ENCODE results near the gene F2R. TPM values are rescaled to one million over a fixed set of nuclear protein-coding genes. Genes with fewer than 3 reads are reported as not detected.

F2R gene
- total and polyA plus RNA-seq, 2 of the 8 experiments (the other 6 are each of a cell fraction or from before 2014, with no cell fraction given): 23.8 to 29.1 TPM

- Histone ChIP-seq H3K23ac (ENCODE audit: insufficient read length) (no peak overlapping the region), H3K4ac (replicated peaks; ENCODE audit: insufficient read length, low read depth, low read length) (no peak overlapping the region), H2AK5ac (ENCODE audit: low read depth, low read length) (no peak overlapping the region), H3K4me2 (ENCODE audit: insufficient read depth in 1 of 2, low read depth in 2 of 2, low read length in 2 of 2) (no peak overlapping the region), H2BK15ac (ENCODE audit: low read length) (no peak overlapping the region), H3K14ac (ENCODE audit: insufficient read length) (no peak overlapping the region), H4K8ac (ENCODE audit: extremely low read depth, insufficient read depth, low read length) (no peak overlapping the region), H3K18ac (ENCODE audit: extremely low read depth, low read length) (no peak overlapping the region), H4K5ac (ENCODE audit: insufficient read length, low read depth, low read length) (no peak overlapping the region), H3K36me3 (ENCODE audit: control insufficient read depth in 2 of 4, insufficient read depth in 4 of 4, low read length in 3 of 4) (peaks cover 0 to 10% (median 1%) of the 10 kb centered on the region in 4 experiments; a peak in 2 of 8 replicates), H3K27ac (ENCODE audit: low read depth, low read length) (no peak overlapping the region), H4K20me1 (replicated peaks in 1 of 2; ENCODE audit: control insufficient read depth in 1 of 2, insufficient read depth in 2 of 2, low read length in 2 of 2) (no peaks in the 10 kb centered on the region), H4K91ac (replicated peaks; ENCODE audit: insufficient read length, low read length) (no peak overlapping the region), H2BK120ac (replicated peaks; ENCODE audit: low read depth, low read length) (no peak overlapping the region), H2AFZ (ENCODE audit: low read length) (no peak overlapping the region), H2BK5ac (ENCODE audit: low read depth, low read length) (no peak overlapping the region), H3K79me2 (ENCODE audit: control insufficient read depth in 1 of 2, insufficient read depth in 2 of 2, low read length in 2 of 2) (no peaks in the 10 kb centered on the region), H3K56ac (replicated peaks; ENCODE audit: insufficient read length, low read depth, low read length) (no peak overlapping the region), H3K4me1 (replicated peaks in 1 of 4; ENCODE audit: control insufficient read depth in 3 of 4, insufficient read depth in 4 of 4, low read length in 3 of 4) (no peaks in the 10 kb centered on the region), H3K79me1 (ENCODE audit: low read depth, low read length) (no peaks in the 10 kb centered on the region), H3K9ac (replicated peaks in 1 of 4; ENCODE audit: extremely low read depth in 1 of 4, low read depth in 3 of 4, low read length in 3 of 4) (no peak overlapping the region), H2BK12ac (ENCODE audit: low read depth, low read length) (no peak overlapping the region), H3K9me3 (ENCODE audit: insufficient read depth in 2 of 2, low read depth in 1 of 2, low read length in 1 of 2) (no peaks in the 10 kb centered on the region), H2BK20ac (ENCODE audit: low read length) (no peak overlapping the region), H3K27me3 (replicated peaks in 1 of 4; ENCODE audit: control insufficient read depth in 3 of 4, extremely low read depth in 1 of 4, insufficient read depth in 3 of 4, low read length in 3 of 4) (no peaks in the 10 kb centered on the region), H3K23me2 (ENCODE audit: low read depth, low read length) (no peaks in the 10 kb centered on the region), H3K4me3 (ENCODE audit: extremely low read depth in 1 of 4, insufficient read depth in 2 of 4, low read depth in 3 of 4, low read length in 4 of 4) (no peak overlapping the region)
- POLR2A ChIA-PET (ENCODE audit: partially characterized antibody): interaction anchor here (0.9 kb wide), 1 partner anchor 13 kb away, joined by 3 read pairs; no protein-coding TSS in a partner anchor
- DNase-seq (ENCODE audit: low read depth in 1 of 2, low spot score in 2 of 2) (no peak), FAIRE-seq (no peak)
- WGBS, 2 experiments (ENCODE audit: extremely low coverage in 1 of 2, insufficient coverage in 1 of 2, insufficient read length in 1 of 2, insufficient replicate concordance in 2 of 2, low coverage in 1 of 2, low lambda C conversion rate in 2 of 2, missing lambda C conversion rate in 1 of 2): 95% methylated on average over 6 of the region's 6 CpGs; no CpG with 5 or more reads in 1 of the 2 experiments
- CTCF ChIA-PET (ENCODE audit: partially characterized antibody): interaction anchor here (0.6 to 1.6 kb wide), 3 partner anchors 80 to 223 kb away, joined by 3 to 5 read pairs (median 3); no protein-coding TSS in a partner anchor
- TF ChIP-seq CREB1 (IDR thresholded peaks at IDR 0.05): no peak
- no peak for TF ChIP-seq SP1 (IDR thresholded peaks at IDR 0.05; ENCODE audit: low read depth, low read length)
- no peak for TF ChIP-seq ASH2L (IDR thresholded peaks at IDR 0.05; ENCODE audit: low read length)
- no peak for TF ChIP-seq ATF3 (IDR thresholded peaks at IDR 0.05; ENCODE audit: insufficient read depth, low read depth, low read length)
- TF ChIP-seq SIN3A (conservative IDR thresholded peaks at IDR 0.05 in 1 of 2, IDR thresholded peaks at IDR 0.05 in 1 of 2; ENCODE audit: low read depth in 1 of 2, low read length in 2 of 2): no peak
- no peak for TF ChIP-seq RAD21 (IDR thresholded peaks at IDR 0.05 in 1 of 2, conservative IDR thresholded peaks at IDR 0.05 in 1 of 2; ENCODE audit: low read depth in 2 of 2, low read length in 2 of 2)
- no peak for TF ChIP-seq HDAC6 (IDR thresholded peaks at IDR 0.05; ENCODE audit: low read depth, low read length)
- TF ChIP-seq CTCF (IDR thresholded peaks at IDR 0.05; ENCODE audit: control extremely low read depth in 1 of 3, insufficient read depth in 1 of 3, low read depth in 1 of 3, low read length in 3 of 3): no peak
- no peak for TF ChIP-seq EGR1 (IDR thresholded peaks at IDR 0.05; ENCODE audit: borderline replicate concordance, low read depth, low read length)
- no peak for TF ChIP-seq SAP30 (IDR thresholded peaks at IDR 0.05; ENCODE audit: insufficient read depth, insufficient replicate concordance, low read length)
Observed at GRCh38 chr5:76695346-76695745, 20.6 kb upstream of the F2R start.

All from H1 (cell line).